DND-41 (cell line): ENCODE measurements around the gene LIPG.
"Not testable (repeated sequence)": the region's sequence is repeated elsewhere in the genome, so short reads cannot be mapped to it uniquely, and the experiment has no call there.

Experiments
- ATAC-seq: fragments of 200-7000 bp; cut with Tn5 transposase; 3 replicates; pipeline ENCODE4 v1.9.1; 2021; ENCODE audit warnings: low read depth; ENCODE audit not compliant: insufficient read depth
- DNase-seq: peaks from one replicate; pipeline ENCODE4 v3.0.0-alpha.2; 2020
- H2AFZ ChIP-seq: 2 replicates; pipeline ENCODE4 v1.6.0; 2012; ENCODE audit warnings: low read depth, low read length
- H3K27ac ChIP-seq: 2 replicates; pipeline ENCODE4 v1.5.1; 2012; ENCODE audit warnings: low read length, inconsistent platforms
- H3K27me3 ChIP-seq: fragments of 200-600 bp; sonication (generic); 2 replicates; pipeline ENCODE4 v1.6.0; 2012; ENCODE audit warnings: low read length, mild to moderate bottlenecking, inconsistent platforms; ENCODE audit not compliant: insufficient read depth, poor library complexity
- H3K36me3 ChIP-seq: 2 replicates; pipeline ENCODE4 v1.5.1; 2012; ENCODE audit warnings: low read length, inconsistent platforms; ENCODE audit not compliant: insufficient read depth
- H3K4me1 ChIP-seq: 2 replicates; pipeline ENCODE4 v1.5.1; 2012; ENCODE audit warnings: mild to moderate bottlenecking, low read length; ENCODE audit not compliant: insufficient read depth
- H3K4me2 ChIP-seq: 2 replicates; pipeline ENCODE4 v1.6.0; 2012; ENCODE audit warnings: mild to moderate bottlenecking, moderate library complexity, low read length, inconsistent platforms; ENCODE audit not compliant: insufficient read depth
- H3K4me3 ChIP-seq, 2 experiments: fragments of 200-600 bp in 1 of 2; shearing (Covaris generic) in 1 of 2; 2 replicates each; pipeline ENCODE4 v1.5.1; 2012 to 2016; ENCODE audit warnings: inconsistent platforms in 2 of 2, low read length in 2 of 2, mild to moderate bottlenecking in 2 of 2, low read depth in 1 of 2, moderate library complexity in 1 of 2
- H3K79me2 ChIP-seq: 2 replicates; pipeline ENCODE4 v1.6.0; 2012; ENCODE audit warnings: low read length, inconsistent platforms; ENCODE audit not compliant: insufficient read depth
- H3K9ac ChIP-seq: 2 replicates; pipeline ENCODE4 v1.6.0; 2012; ENCODE audit warnings: low read depth, mild to moderate bottlenecking, inconsistent platforms, low read length, moderate library complexity
- H3K9me3 ChIP-seq: 2 replicates; pipeline ENCODE4 v1.5.1; 2012; ENCODE audit warnings: low read length, moderate library complexity, mild to moderate bottlenecking, inconsistent platforms; ENCODE audit not compliant: insufficient read depth, severe bottlenecking
- H4K20me1 ChIP-seq: 2 replicates; pipeline ENCODE4 v1.6.0; 2012; ENCODE audit warnings: low read length; ENCODE audit not compliant: insufficient read depth
- EZH2 ChIP-seq: IDR thresholded peaks from 3 replicates; pipeline ENCODE4 v1.6.1; 2012; ENCODE audit warnings: borderline replicate concordance, low read depth, mild to moderate bottlenecking, moderate library complexity, low read length, inconsistent platforms; ENCODE audit not compliant: severe bottlenecking
- TF ChIP-seq, protein P1 (sequence below): IDR thresholded peaks from 2 replicates; pipeline ENCODE4 v1.5.1; 2012; ENCODE audit warnings: borderline replicate concordance, low read length, moderate library complexity, mild to moderate bottlenecking; ENCODE audit not compliant: poor library complexity, severe bottlenecking; ENCODE audit errors: extremely low read depth

LIPG gene

DNA sequence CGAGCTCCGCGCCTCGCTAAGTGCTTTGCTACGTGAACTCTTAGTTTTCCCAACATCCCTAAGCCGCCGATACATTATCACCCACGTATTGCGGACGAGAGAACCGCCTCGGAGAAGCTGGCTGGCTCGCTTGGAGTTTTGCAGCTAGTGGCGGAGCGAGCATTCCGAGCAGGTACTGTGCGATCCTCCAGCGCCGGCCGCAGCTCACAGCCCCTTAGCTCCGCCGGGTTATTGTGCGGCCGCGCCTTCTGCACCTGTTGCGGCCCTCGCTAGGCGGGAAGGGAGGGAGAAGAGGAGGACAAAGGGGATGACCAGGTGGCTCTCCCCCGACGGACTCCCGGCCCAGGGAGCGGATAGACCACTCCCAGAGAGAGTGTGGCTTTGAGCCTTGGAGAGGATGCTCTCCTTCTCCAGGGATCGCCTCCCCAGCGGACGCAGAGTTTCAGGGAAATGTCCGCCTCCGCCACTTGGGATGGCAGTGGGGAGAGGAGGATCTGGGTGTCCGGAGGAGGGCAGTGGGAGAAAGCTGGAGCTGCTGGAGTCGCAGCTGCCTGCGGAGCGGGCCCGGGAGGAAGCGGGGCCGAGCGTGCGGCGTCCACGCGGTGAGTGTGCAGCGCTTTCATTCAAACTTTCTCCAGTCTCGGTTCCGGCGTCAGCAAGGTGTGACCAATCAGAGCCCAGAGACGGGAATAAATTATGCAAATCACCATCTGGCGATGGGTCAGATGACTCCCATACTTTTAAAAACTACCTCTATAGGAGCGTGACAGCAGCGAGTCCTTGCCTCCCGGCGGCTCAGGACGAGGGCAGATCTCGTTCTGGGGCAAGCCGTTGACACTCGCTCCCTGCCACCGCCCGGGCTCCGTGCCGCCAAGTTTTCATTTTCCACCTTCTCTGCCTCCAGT lies at the start of gene LIPG:
Gene LIPG, plus strand, starts transcription at position 769 of the 905 bp plus-strand sequence. CDS start 252 bp downstream, outside the sequence.
- Histone ChIP-seq H3K4me3 (no peak within 1 kb of the TSS), H3K9me3 (no peaks in the 10 kb centered on the region), H3K9ac (no peak within 1 kb of the TSS), H3K4me1 (no peaks in the 10 kb centered on the region), H2AFZ (no peak within 1 kb of the TSS), H3K36me3 (no peaks in the 10 kb centered on the region), H3K27me3 (peaks cover 33% of the 10 kb centered on the region), H4K20me1 (no peaks in the 10 kb centered on the region), H3K79me2 (no peaks in the 10 kb centered on the region), H3K4me2 (no peak within 1 kb of the TSS), H3K27ac (no peak within 1 kb of the TSS)
- no peak for TF ChIP-seq EZH2
- TF ChIP-seq, protein P1, sequence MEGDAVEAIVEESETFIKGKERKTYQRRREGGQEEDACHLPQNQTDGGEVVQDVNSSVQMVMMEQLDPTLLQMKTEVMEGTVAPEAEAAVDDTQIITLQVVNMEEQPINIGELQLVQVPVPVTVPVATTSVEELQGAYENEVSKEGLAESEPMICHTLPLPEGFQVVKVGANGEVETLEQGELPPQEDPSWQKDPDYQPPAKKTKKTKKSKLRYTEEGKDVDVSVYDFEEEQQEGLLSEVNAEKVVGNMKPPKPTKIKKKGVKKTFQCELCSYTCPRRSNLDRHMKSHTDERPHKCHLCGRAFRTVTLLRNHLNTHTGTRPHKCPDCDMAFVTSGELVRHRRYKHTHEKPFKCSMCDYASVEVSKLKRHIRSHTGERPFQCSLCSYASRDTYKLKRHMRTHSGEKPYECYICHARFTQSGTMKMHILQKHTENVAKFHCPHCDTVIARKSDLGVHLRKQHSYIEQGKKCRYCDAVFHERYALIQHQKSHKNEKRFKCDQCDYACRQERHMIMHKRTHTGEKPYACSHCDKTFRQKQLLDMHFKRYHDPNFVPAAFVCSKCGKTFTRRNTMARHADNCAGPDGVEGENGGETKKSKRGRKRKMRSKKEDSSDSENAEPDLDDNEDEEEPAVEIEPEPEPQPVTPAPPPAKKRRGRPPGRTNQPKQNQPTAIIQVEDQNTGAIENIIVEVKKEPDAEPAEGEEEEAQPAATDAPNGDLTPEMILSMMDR: no peak
- ATAC-seq (no peak), DNase-seq (no peak)

DNA sequence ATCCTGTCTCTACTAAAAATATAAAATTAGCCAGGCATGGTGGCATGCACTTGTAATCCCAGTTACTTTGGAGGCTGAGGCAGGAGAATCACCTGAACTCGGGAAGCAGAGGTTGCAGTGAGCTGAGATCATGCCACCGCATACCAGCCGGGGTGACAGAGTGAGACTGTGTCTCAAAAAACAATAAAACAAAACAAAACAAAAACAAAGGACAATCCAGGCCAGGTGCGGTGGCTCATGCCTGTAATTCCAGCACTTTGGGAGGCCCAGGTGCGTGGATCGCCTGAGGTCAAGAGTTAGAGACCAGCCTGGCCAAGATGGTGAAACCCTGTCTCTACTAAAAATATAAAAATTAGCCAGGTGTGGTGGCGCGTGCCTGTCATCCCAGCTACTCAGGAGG lies 49.0 kb upstream of the LIPG start:
- ATAC-seq, H3K9ac ChIP-seq, H3K4me1 ChIP-seq, H3K27ac ChIP-seq, H4K20me1 ChIP-seq, H3K4me3 ChIP-seq, H3K4me2 ChIP-seq, H2AFZ ChIP-seq, DNase-seq, H3K9me3 ChIP-seq, H3K36me3 ChIP-seq, H3K79me2 ChIP-seq: not testable (repeated sequence)
- H3K27me3 ChIP-seq: peaks cover 12% of the 10 kb centered on the region

DNA sequence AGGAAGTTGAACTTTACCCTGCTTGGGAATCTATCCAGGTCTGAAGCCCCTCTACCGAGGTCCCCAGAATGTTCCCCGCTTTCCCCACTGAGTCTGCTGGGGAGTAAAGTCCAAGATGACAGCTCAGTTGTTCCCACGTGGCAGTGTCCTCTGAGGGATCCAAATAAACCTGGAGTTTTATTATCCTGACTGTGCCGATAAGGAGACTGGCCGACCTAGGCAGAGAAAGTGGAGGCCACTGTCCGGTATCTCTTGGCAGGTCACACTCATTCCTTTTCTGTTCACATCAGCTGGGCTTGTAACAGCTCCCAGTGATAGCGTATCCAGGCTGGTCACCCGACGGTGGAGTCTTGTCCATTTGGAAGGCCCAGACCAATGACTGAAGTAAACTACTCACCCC lies 47.3 kb upstream of the LIPG start:
- Histone ChIP-seq H3K4me3 (no peak overlapping the region), H2AFZ (no peak overlapping the region), H3K79me2 (no peaks in the 10 kb centered on the region), H3K36me3 (no peaks in the 10 kb centered on the region), H3K27ac (no peak overlapping the region), H3K4me2 (no peak overlapping the region), H3K9ac (no peak overlapping the region), H3K27me3 (peaks cover 12% of the 10 kb centered on the region), H4K20me1 (no peaks in the 10 kb centered on the region), H3K4me1 (no peaks in the 10 kb centered on the region), H3K9me3 (no peaks in the 10 kb centered on the region)
- TF ChIP-seq EZH2: no peak
- TF ChIP-seq, protein P1: no peak
- no peak for ATAC-seq
- no peak for DNase-seq

DNA sequence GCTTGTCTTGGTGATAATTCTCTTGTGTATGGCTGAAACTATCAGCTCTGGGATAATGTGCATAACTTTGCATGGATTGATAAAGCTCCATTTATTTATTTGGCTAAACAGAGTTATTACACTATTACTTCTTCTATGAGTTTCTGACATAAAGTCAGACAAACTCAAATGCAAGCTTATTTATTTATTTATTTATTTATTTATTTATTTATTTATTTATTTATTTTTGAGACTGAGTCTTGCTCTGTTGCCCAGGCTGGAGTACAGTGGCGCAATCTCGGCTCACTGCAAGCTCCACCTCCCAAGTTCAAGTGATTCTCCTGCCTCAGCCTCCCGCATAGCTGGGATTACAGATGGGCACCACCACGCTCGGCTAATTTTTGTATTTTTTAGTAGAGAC lies 46.9 kb upstream of the LIPG start:
- H3K27ac ChIP-seq, H3K79me2 ChIP-seq, ATAC-seq, H3K9ac ChIP-seq, H2AFZ ChIP-seq, H3K4me3 ChIP-seq, H3K9me3 ChIP-seq, H3K36me3 ChIP-seq, H4K20me1 ChIP-seq, DNase-seq, H3K4me1 ChIP-seq, H3K4me2 ChIP-seq: not testable (repeated sequence)
- H3K27me3 ChIP-seq: peaks cover 12% of the 10 kb centered on the region
